ENCODE measurements around the gene TMEM129.
A peak's percentile ranks its signal among the peaks of the same experiment; 100 is the strongest.

The TMEM129 gene

GRCh38 chr4:1731180-1731579, 10.1 kb upstream of the TMEM129 start:
- WGBS (ENCODE audit: extremely low coverage, insufficient coverage, insufficient read length), result no CpG with 5 or more reads among the region's 10 CpGs

DNA sequence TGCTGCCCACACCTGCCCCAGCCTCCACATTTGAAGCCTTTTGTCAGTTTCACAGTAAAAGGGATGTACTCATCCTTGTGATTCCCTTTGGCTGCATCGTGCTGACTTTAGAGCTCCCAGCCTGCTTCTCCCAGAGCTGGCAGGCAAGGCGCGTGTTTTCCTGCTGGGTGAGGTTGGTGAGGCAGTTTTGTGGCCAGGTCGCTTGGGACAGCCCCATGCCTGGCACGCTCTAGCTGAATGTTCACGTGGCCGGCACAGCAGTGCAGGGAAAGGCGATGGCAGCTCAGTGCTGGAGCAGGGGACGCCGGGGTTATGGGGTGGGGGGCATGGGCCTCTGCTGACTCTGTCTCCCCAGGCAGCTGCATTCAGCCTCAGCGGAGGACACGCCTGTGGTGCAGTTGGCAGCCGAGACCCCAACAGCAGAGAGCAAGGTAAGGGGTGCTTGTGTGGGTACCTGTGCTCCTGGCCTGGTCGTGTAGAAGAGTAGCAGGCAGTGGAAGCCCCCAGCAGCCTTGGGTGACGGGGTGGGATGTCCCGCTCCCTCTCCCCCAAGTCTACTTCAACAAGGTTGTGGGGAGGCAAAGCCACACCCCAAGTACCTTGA, 9.5 kb upstream of the TMEM129 start:
- H4K91ac ChIP-seq (ENCODE audit: low read depth, low read length), result no peak overlapping the region
- no peaks in the 10 kb centered on the region for H3K79me2 ChIP-seq (ENCODE audit: control insufficient read depth, insufficient read depth, low read length, poor library complexity)
- no CpG with 5 or more reads among the region's 16 CpGs for WGBS (ENCODE audit: extremely low coverage, insufficient coverage, insufficient read length)
- no peak overlapping the region for H2BK120ac ChIP-seq (ENCODE audit: insufficient read depth, low read length, poor library complexity)
- H3K4me1 ChIP-seq (ENCODE audit: control insufficient read depth in 1 of 2, insufficient read depth in 2 of 2, low read length in 2 of 2), result peaks cover 0 to 4% of the 10 kb centered on the region in 2 experiments
- no peak overlapping the region for H4K8ac ChIP-seq (ENCODE audit: low read depth, low read length)
- no peak overlapping the region for H2BK12ac ChIP-seq (ENCODE audit: low read length)
- no peak overlapping the region for H3K18ac ChIP-seq (ENCODE audit: low read length)
- H3K4me2 ChIP-seq (ENCODE audit: low read length), result no peak overlapping the region
- H4K12ac ChIP-seq (ENCODE audit: low read depth, low read length), result no peak overlapping the region
- no peak overlapping the region for H3K23ac ChIP-seq (ENCODE audit: low read length)
- no peak overlapping the region for H3K4me3 ChIP-seq (ENCODE audit: low read depth, low read length)
- H3K14ac ChIP-seq (ENCODE audit: low read length), result no peak overlapping the region
- peaks cover 70 to 78% of the 10 kb centered on the region in 2 experiments for H3K36me3 ChIP-seq (ENCODE audit: control insufficient read depth in 1 of 2, insufficient read depth in 2 of 2, low read length in 2 of 2)
- no peak for DNase-seq
- no peak overlapping the region for H3K27ac ChIP-seq (ENCODE audit: low read depth, low read length)
- no peak overlapping the region for H2AFZ ChIP-seq (ENCODE audit: insufficient read depth, low read length, poor library complexity)
- H2BK5ac ChIP-seq (ENCODE audit: low read depth, low read length, poor library complexity), result no peak overlapping the region
- H3K4ac ChIP-seq (ENCODE audit: low read depth, low read length), result no peak overlapping the region
- peaks cover 2% of the 10 kb centered on the region for H3K9me3 ChIP-seq (ENCODE audit: insufficient read depth, low read depth, low read length)
- H3K9ac ChIP-seq (ENCODE audit: low read length), result peak overlapping the region; percentile 13
- no peak overlapping the region for H2AK5ac ChIP-seq (ENCODE audit: low read length)
- no peaks in the 10 kb centered on the region for H3K27me3 ChIP-seq (ENCODE audit: insufficient read depth, low read length)
- no peaks in the 10 kb centered on the region for H3K79me1 ChIP-seq (ENCODE audit: low read length)

More at GRCh38 chr4:1731180-1731579, 10.1 kb upstream of the TMEM129 start:
- Histone ChIP-seq H2AK5ac (ENCODE audit: low read length) (no peak overlapping the region), H3K4me3 (ENCODE audit: low read depth, low read length) (no peak overlapping the region), H3K18ac (ENCODE audit: low read length) (no peak overlapping the region), H2AFZ (ENCODE audit: insufficient read depth, low read length, poor library complexity) (no peak overlapping the region), H3K79me2 (ENCODE audit: control insufficient read depth, insufficient read depth, low read length, poor library complexity) (no peaks in the 10 kb centered on the region), H3K27me3 (ENCODE audit: insufficient read depth, low read length) (no peaks in the 10 kb centered on the region), H3K4me2 (ENCODE audit: low read length) (no peak overlapping the region), H4K12ac (ENCODE audit: low read depth, low read length) (no peak overlapping the region), H3K14ac (ENCODE audit: low read length) (no peak overlapping the region), H3K27ac (ENCODE audit: low read depth, low read length) (no peak overlapping the region), H3K23ac (ENCODE audit: low read length) (no peak overlapping the region), H4K91ac (ENCODE audit: low read depth, low read length) (no peak overlapping the region), H2BK12ac (ENCODE audit: low read length) (no peak overlapping the region), H2BK5ac (ENCODE audit: low read depth, low read length, poor library complexity) (no peak overlapping the region), H3K4me1 (ENCODE audit: control insufficient read depth in 1 of 2, insufficient read depth in 2 of 2, low read length in 2 of 2) (peaks cover 0 to 4% of the 10 kb centered on the region in 2 experiments), H4K8ac (ENCODE audit: low read depth, low read length) (no peak overlapping the region), H3K4ac (ENCODE audit: low read depth, low read length) (no peak overlapping the region), H3K36me3 (ENCODE audit: control insufficient read depth in 1 of 2, insufficient read depth in 2 of 2, low read length in 2 of 2) (peaks cover 69 to 78% of the 10 kb centered on the region in 2 experiments), H3K9me3 (ENCODE audit: insufficient read depth, low read depth, low read length) (peaks cover 2% of the 10 kb centered on the region), H2BK120ac (ENCODE audit: insufficient read depth, low read length, poor library complexity) (no peak overlapping the region), H3K79me1 (ENCODE audit: low read length) (no peaks in the 10 kb centered on the region), H3K9ac (ENCODE audit: low read length) (no peak overlapping the region)
- DNase-seq, result peak; percentile 92 to 95

DNA sequence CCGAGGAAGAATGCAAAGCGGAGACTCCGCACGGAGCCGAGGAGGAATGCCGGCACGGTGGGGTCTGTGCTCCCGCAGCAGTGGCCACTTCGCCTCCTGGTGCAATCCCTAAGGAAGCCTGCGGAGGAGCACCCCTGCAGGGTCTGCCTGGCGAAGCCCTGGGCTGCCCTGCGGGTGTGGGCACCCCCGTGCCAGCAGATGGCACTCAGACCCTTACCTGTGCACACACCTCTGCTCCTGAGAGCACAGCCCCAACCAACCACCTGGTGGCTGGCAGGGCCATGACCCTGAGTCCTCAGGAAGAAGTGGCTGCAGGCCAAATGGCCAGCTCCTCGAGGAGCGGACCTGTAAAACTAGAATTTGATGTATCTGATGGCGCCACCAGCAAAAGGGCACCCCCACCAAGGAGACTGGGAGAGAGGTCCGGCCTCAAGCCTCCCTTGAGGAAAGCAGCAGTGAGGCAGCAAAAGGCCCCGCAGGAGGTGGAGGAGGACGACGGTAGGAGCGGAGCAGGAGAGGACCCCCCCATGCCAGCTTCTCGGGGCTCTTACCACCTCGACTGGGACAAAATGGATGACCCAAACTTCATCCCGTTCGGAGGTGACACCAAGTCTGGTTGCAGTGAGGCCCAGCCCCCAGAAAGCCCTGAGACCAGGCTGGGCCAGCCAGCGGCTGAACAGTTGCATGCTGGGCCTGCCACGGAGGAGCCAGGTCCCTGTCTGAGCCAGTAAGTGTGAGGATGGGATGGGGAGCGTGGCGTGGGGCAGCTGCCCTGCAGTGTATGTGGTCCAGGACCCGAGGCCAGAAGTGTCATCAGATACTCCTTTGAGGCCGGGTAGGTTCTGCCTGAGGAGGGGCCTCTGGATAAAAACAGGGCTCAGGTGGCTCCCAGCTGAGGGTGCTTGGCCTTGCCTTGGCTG, 7.2 kb upstream of the TMEM129 start:
- no CpG with 5 or more reads among the region's 31 CpGs for WGBS (ENCODE audit: extremely low coverage, insufficient coverage, insufficient read length)
- Histone ChIP-seq H3K4me1 (ENCODE audit: control insufficient read depth in 1 of 2, insufficient read depth in 2 of 2, low read length in 2 of 2) (peaks cover 0 to 4% of the 10 kb centered on the region in 2 experiments), H3K4me3 (ENCODE audit: low read depth, low read length) (no peak overlapping the region), H2AFZ (ENCODE audit: insufficient read depth, low read length, poor library complexity) (no peak overlapping the region), H3K4me2 (ENCODE audit: low read length) (no peak overlapping the region), H3K23ac (ENCODE audit: low read length) (no peak overlapping the region), H3K79me1 (ENCODE audit: low read length) (no peaks in the 10 kb centered on the region), H2BK5ac (ENCODE audit: low read depth, low read length, poor library complexity) (no peak overlapping the region), H3K36me3 (ENCODE audit: control insufficient read depth in 1 of 2, insufficient read depth in 2 of 2, low read length in 2 of 2) (peaks cover 70 to 78% of the 10 kb centered on the region in 2 experiments), H2BK120ac (ENCODE audit: insufficient read depth, low read length, poor library complexity) (no peak overlapping the region), H4K8ac (ENCODE audit: low read depth, low read length) (no peak overlapping the region), H3K4ac (ENCODE audit: low read depth, low read length) (no peak overlapping the region), H4K12ac (ENCODE audit: low read depth, low read length) (no peak overlapping the region), H3K9ac (ENCODE audit: low read length) (no peak overlapping the region), H3K27ac (ENCODE audit: low read depth, low read length) (no peak overlapping the region), H3K79me2 (ENCODE audit: control insufficient read depth, insufficient read depth, low read length, poor library complexity) (no peaks in the 10 kb centered on the region), H3K27me3 (ENCODE audit: insufficient read depth, low read length) (no peaks in the 10 kb centered on the region), H3K18ac (ENCODE audit: low read length) (no peak overlapping the region), H3K14ac (ENCODE audit: low read length) (no peak overlapping the region), H4K91ac (ENCODE audit: low read depth, low read length) (no peak overlapping the region), H2BK12ac (ENCODE audit: low read length) (no peak overlapping the region), H2AK5ac (ENCODE audit: low read length) (no peak overlapping the region), H3K9me3 (ENCODE audit: insufficient read depth, low read depth, low read length) (peaks cover 2% of the 10 kb centered on the region)
- DNase-seq, result no peak

DNA sequence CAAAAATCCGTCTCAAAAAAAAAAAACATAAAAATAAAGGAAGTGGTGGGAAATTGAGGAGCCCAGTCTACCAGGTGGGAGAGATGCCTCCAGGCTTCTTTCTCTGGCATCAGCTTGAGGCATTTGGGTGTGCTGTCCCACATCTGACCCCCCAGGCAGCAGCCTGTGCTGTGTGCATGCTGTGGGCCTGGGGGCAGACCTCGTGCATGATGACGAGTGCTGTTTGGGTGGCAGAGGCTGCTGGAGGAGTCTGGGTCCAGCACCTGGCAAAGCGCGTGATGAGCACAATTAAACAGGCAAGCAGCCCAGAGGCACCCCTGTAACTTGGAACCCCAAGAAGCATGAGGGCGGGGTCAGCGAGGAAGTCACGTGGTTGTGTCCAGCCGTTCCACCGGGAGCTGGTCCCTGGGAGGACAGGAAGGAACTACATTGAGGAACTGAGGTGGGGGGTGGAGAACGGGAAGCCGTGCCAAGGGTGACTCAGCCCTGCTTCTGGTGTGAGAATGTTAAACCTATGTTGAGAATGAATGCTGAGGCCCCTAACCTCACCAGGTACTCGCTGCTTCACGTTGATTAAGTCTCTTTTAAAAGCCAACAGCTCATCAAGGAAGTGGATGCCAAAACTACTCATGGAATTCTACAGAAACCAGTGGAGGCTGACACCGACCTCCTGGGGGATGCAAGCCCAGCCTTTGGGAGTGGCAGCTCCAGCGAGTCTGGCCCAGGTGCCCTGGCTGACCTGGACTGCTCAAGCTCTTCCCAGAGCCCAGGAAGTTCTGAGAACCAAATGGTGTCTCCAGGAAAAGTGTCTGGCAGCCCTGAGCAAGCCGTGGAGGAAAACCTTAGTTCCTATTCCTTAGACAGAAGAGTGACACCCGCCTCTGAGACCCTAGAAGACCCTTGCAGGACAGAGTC, 6.3 kb upstream of the TMEM129 start:
- Histone ChIP-seq H3K79me2 (ENCODE audit: control insufficient read depth, insufficient read depth, low read length, poor library complexity) (peaks cover 4% of the 10 kb centered on the region), H4K8ac (ENCODE audit: low read depth, low read length) (no peak overlapping the region), H2BK120ac (ENCODE audit: insufficient read depth, low read length, poor library complexity) (no peak overlapping the region), H3K14ac (ENCODE audit: low read length) (no peak overlapping the region), H3K9me3 (ENCODE audit: insufficient read depth, low read depth, low read length) (peaks cover 2% of the 10 kb centered on the region), H2AFZ (ENCODE audit: insufficient read depth, low read length, poor library complexity) (no peak overlapping the region), H3K4me3 (ENCODE audit: low read depth, low read length) (no peak overlapping the region), H3K4me2 (ENCODE audit: low read length) (no peak overlapping the region), H3K4me1 (ENCODE audit: control insufficient read depth in 1 of 2, insufficient read depth in 2 of 2, low read length in 2 of 2) (peaks cover 4 to 9% of the 10 kb centered on the region in 2 experiments), H3K4ac (ENCODE audit: low read depth, low read length) (no peak overlapping the region), H2AK5ac (ENCODE audit: low read length) (no peak overlapping the region), H2BK12ac (ENCODE audit: low read length) (no peak overlapping the region), H3K23ac (ENCODE audit: low read length) (no peak overlapping the region), H3K9ac (ENCODE audit: low read length) (no peak overlapping the region), H3K18ac (ENCODE audit: low read length) (no peak overlapping the region), H3K27ac (ENCODE audit: low read depth, low read length) (no peak overlapping the region), H4K12ac (ENCODE audit: low read depth, low read length) (no peak overlapping the region), H2BK5ac (ENCODE audit: low read depth, low read length, poor library complexity) (no peak overlapping the region), H3K79me1 (ENCODE audit: low read length) (no peaks in the 10 kb centered on the region), H3K36me3 (ENCODE audit: control insufficient read depth in 1 of 2, insufficient read depth in 2 of 2, low read length in 2 of 2) (peaks cover 65 to 72% of the 10 kb centered on the region in 2 experiments), H3K27me3 (ENCODE audit: insufficient read depth, low read length) (no peaks in the 10 kb centered on the region), H4K91ac (ENCODE audit: low read depth, low read length) (no peak overlapping the region)
- no peak for DNase-seq
- WGBS (ENCODE audit: extremely low coverage, insufficient coverage, insufficient read length), result no CpG with 5 or more reads among the region's 18 CpGs

All from trophoblast cell (in vitro differentiated cells and primary cell).